Right lobe of liver (tissue), 4 donors: ENCODE measurements around the gene PTPRM.

Source experiments
- CTCF ChIP-seq, 4 donors: fragments of 200-600 bp in 3 of 4; fragments of 450-650 bp in 1 of 4; IDR thresholded peaks; one replicate each; pipeline versions ENCODE4 v1.5.1 to v1.8.0; 2016 to 2022; ENCODE audit warnings: antibody characterized with exemption in 4 of 4, mild to moderate bottlenecking in 2 of 4
- POLR2A ChIP-seq: fragments of 450-650 bp; IDR thresholded peaks from one replicate; pipeline ENCODE4 v1.6.1; 2017; ENCODE audit warnings: antibody characterized with exemption, mild to moderate bottlenecking
- donor health status: DM: no; HTN: no; CAD: no.
- donor health status: DM: no; HTN: no; CAD: no.
- donor health status: DM: no; HTN: yes; CAD: no.

- TF ChIP-seq CTCF (IDR thresholded peaks at IDR 0.05) = no peak
- no peak for TF ChIP-seq POLR2A
These were observed 130.2 kb downstream of the PTPRM start for GRCh38 chr18:7697306-7697705.
